ENCODE data around the gene UNK.
A peak's percentile ranks its signal among the peaks of the same experiment; 100 is the strongest.

UNK gene, protein sequence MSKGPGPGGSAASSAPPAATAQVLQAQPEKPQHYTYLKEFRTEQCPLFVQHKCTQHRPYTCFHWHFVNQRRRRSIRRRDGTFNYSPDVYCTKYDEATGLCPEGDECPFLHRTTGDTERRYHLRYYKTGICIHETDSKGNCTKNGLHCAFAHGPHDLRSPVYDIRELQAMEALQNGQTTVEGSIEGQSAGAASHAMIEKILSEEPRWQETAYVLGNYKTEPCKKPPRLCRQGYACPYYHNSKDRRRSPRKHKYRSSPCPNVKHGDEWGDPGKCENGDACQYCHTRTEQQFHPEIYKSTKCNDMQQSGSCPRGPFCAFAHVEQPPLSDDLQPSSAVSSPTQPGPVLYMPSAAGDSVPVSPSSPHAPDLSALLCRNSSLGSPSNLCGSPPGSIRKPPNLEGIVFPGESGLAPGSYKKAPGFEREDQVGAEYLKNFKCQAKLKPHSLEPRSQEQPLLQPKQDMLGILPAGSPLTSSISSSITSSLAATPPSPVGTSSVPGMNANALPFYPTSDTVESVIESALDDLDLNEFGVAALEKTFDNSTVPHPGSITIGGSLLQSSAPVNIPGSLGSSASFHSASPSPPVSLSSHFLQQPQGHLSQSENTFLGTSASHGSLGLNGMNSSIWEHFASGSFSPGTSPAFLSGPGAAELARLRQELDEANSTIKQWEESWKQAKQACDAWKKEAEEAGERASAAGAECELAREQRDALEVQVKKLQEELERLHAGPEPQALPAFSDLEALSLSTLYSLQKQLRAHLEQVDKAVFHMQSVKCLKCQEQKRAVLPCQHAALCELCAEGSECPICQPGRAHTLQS

DNA sequence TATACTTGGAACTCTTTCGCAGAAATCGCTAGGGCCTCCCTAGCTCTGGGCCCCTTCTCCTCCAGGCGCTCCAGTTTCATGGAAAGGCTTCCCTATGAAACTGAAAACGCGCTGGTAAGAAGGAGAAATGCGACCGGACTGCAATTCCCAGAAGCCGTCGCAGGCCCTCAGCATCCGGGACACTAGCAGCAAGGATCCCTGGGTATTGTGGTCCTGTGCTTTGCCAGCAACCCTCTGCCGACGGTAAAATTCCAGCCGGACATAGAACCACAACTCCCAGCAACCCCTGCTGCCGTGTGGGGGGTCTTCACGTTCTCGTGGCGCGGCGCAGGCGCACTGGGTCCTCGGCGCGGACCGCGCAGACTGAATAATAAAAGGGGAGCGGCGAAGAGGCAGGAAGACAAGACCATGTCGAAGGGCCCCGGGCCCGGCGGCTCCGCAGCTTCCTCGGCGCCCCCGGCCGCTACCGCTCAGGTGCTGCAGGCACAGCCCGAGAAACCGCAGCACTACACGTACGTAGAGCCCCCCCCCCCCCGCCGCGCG, at the start of gene UNK:
TSS of gene UNK (plus strand) at position 334 of the 543 bp plus-strand sequence. CDS start at position 409, 75 bp downstream.
- peak; percentile 99 for DNase-seq

DNA sequence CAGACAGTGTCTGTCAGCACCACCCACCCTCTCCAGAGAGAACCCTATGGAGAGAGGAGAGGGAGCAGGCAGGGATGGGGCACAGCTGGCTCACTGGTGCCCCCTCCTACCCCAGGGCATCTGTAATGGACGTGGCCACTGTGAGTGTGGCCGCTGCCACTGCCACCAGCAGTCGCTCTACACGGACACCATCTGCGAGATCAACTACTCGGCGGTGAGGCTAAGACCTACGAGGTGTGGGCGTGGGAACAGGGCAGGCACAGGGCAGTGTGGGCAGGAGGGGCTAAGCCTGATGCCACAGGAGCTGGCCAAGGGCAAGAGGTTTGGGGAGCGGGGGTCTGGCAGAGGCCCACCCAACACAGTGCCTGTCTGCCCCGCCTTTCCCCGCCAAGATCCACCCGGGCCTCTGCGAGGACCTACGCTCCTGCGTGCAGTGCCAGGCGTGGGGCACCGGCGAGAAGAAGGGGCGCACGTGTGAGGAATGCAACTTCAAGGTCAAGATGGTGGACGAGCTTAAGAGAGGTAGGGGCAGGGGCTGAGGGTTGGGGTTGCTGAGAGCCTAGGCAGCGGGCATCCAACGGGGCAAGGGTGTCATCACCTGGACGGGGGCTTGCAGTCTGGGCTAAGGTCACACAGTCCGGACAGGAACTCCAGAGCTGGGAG, 48.3 kb upstream of the UNK start:
- no peak for DNase-seq

DNA sequence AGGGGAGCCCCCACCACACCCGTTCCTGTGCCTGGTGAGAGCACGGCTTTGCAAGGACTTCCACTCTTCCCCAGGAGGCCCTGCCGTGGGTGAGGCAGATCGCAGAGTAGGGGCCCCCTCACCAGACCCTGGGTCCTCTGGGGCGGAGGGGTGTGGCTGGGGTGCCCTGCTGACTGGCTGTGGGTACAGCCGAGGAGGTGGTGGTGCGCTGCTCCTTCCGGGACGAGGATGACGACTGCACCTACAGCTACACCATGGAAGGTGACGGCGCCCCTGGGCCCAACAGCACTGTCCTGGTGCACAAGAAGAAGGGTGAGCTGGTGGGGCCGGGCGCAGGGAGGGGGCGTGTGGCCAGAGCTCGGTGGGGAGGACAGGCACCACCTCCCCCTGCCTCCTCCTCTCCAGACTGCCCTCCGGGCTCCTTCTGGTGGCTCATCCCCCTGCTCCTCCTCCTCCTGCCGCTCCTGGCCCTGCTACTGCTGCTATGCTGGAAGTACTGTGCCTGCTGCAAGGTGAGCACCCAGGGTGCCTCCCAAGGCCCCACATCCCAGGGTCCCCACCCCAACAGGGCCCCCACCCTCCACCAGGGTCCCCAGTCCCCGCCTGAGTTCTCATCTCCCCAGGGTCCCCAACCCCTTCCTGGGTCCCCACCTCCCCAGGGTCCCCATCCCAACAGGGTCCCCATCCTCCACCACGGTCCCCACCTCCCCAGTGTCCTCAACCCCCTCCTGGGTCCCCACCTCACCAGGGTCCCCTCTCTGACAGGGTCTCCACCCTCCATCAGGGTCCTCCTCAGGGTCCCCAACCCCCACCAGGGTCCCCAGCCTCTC, 47.3 kb upstream of the UNK start:
- DNase-seq, result no peak

DNA sequence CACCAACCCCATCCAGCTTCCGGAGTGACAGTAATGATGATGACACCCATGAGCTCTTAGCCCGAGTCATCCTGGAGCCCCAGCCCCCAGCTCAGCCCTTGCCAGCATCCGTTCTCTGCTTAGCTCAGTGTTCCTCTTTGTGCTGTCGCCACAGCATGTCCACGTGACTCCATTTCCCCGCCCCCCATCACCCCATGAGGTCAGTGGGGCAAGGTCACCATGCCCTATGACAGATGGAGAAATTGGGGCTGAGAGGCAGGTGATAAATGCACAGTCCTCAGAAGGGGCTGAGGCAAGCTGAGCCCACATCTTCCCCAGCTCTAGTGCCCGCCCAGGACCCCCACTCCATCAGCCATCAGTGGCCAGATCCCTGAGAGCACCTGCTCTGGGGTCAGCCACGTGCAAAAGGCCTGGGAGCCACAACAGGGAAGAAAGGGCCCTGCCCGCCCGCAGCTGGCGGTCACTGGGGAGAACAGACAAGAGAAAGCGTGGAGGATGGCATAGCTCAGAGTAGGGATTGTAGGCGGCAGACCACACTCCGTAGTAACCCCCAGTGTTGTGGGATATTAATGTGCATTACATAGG, 46.3 kb upstream of the UNK start:
- DNase-seq, result peak; percentile 75

DNA sequence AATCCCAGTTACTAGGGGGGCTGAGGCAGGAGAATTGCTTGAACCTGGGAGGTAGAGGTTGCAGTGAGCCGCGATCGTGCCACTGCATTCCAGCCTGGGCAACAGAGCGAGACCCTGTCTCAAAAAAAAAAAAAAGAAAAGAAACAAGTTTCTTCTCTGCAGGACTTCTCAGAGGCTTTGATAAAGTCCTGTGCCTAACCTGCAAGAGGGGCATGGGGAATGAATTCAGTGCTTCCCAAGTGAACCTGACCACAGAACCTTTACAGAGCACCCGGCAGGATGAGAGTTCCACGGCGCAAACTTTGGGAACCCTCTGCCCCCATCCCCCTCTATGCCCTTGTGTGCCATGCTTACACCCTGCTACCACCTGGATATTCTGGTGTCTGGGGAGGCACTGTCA, 45.4 kb upstream of the UNK start:
- DNase-seq, result no peak

DNA sequence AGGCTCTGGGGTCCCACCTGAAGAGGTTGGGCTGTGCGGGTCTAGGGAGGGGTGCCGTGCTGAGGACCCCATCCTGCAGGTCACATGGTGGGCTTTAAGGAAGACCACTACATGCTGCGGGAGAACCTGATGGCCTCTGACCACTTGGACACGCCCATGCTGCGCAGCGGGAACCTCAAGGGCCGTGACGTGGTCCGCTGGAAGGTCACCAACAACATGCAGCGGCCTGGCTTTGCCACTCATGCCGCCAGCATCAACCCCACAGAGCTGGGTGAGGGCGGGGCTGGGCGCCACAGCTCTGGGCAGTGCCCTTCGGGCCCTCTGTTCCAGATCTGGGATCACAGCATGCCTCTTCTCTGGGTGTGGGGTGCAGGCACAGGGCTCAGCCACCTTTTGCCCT, 44.8 kb upstream of the UNK start:
- DNase-seq, result no peak

DNA sequence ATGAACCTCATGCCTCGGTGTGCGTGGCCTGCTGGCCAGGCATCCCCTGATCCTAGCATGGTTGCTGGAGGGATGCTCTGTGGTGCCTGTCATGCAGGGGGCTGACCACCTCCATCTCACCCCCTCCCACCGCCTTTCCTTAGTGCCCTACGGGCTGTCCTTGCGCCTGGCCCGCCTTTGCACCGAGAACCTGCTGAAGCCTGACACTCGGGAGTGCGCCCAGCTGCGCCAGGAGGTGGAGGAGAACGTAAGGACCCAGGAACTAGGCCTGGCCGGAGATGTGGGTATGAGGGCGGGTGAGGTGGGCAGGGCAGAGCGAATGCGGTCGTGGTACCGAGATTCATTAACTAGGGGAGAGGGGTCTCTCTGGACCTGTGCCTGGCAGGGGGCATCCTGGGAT, 44.4 kb upstream of the UNK start:
- no peak for DNase-seq

DNA sequence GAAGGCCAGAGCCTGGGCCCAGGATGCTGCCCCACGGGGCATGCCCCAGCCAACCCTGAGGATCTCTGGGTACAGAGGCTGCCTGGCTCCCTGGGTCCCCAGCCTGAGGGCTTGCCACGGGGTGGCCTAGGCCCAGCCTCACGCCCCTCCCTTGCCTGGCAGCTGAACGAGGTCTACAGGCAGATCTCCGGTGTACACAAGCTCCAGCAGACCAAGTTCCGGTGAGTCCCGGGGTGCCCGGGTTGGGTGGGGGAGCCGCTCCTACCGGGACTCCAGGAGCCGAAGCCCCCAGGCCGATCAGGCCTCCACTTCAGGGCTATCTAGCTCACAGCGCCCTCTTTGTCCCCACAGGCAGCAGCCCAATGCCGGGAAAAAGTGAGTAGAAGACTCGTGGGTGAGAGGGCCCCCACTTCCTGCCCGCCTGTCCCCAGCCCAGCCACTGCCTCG, 44.0 kb upstream of the UNK start:
- DNase-seq, result no peak

DNA sequence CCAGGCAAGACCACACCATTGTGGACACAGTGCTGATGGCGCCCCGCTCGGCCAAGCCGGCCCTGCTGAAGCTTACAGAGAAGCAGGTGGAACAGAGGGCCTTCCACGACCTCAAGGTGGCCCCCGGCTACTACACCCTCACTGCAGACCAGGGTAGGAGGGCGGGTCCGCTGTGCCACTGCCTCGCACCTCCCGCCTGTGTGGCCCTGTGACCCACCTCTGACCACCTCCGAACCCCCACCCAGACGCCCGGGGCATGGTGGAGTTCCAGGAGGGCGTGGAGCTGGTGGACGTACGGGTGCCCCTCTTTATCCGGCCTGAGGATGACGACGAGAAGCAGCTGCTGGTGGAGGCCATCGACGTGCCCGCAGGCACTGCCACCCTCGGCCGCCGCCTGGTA, 42.3 kb upstream of the UNK start:
- no peak for DNase-seq

DNA sequence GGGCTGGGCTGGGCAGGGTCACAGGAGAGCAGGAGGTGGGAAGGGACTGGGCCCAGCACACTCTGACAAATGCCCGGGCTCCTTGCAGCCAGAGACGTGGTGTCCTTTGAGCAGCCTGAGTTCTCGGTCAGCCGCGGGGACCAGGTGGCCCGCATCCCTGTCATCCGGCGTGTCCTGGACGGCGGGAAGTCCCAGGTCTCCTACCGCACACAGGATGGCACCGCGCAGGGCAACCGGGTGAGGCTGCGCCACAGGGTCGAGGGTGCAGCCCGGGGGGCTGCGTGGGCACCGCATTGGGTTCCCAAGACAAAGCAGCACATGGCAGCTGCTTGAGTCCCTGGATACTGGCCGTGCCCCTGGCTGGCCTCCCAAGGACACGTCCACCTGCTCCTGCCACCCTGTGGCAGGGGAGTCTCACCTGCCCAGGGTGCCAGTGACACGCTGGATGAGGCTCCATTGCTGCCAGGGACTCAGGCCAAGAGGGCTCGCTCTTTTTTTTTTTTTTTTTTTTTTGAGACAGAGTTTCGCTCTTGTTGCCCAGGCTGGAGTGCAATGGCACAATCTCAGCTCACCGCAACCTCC, 40.9 kb upstream of the UNK start:
- no peak for DNase-seq

DNA sequence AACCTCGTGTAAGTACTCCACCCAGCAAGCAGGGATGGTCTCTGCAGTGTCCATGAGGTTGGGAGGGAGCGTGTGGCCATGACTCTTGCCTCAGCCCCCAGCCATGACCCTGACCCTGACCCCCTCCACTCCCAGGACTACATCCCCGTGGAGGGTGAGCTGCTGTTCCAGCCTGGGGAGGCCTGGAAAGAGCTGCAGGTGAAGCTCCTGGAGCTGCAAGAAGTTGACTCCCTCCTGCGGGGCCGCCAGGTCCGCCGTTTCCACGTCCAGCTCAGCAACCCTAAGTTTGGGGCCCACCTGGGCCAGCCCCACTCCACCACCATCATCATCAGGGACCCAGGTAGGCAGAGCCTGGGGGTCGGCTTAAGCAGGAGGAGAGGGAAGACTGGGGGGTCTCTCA, 35.9 kb upstream of the UNK start:
- no peak for DNase-seq

DNA sequence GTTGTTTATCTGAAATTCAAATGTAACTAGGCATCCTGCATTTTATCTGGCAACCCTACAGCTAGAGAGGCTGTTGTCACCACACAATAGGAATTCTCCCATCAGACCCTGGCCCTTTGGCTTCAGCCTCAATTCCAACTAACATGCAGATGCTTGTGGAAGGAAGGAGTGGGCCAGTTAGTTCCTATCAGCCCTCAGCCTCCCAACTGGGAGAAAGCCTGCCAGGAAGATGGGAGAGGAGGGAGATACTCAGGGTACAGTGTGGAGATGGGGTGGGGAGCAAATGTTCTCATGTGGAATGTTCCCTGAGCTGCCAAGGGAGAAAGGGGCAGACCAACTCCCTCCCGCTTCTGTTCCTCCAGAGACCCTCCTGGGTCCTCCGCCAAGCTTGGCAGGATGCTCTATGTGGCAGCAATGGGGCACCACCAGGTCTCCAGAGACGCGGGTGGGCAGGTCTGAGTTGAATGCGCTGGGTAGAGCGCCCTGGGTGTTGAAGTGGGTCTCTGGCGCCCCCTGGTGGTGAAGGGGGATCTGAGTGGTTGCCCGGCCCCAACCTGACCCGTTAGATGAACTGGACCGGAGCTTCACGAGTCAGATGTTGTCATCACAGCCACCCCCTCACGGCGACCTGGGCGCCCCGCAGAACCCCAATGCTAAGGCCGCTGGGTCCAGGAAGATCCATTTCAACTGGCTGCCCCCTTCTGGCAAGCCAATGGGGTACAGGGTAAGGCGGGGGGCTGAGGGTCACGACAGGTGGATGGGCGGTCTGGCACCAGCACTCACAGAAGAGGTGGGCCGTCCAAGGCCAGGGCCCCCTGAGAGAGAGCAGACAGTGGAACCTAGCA, 34.8 kb upstream of the UNK start:
- DNase-seq, result peak; percentile 89

DNA sequence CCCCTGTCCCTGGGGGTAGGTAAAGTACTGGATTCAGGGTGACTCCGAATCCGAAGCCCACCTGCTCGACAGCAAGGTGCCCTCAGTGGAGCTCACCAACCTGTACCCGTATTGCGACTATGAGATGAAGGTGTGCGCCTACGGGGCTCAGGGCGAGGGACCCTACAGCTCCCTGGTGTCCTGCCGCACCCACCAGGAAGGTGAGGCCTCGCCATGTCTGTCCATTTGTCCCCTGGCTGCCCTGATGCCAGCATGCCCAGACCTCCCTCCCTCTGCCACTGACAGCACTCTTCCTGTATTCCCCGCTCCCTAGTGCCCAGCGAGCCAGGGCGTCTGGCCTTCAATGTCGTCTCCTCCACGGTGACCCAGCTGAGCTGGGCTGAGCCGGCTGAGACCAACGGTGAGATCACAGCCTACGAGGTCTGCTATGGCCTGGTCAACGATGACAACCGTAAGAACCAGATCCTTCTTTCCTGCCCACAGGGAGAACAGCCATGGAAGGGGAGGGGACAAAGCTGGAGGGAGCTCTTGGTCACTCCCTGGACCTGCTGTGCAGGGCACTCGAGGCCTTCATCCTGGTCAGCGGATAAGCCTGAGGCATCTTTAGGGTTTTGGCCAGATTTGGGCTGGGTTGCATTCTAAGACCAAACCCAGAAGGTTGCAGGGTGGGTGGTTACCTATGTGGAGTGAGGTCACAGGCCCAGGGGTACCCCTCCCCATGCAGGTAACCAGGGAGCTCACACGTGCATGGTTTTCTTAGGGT, 33.8 kb upstream of the UNK start:
- no peak for DNase-seq

DNA sequence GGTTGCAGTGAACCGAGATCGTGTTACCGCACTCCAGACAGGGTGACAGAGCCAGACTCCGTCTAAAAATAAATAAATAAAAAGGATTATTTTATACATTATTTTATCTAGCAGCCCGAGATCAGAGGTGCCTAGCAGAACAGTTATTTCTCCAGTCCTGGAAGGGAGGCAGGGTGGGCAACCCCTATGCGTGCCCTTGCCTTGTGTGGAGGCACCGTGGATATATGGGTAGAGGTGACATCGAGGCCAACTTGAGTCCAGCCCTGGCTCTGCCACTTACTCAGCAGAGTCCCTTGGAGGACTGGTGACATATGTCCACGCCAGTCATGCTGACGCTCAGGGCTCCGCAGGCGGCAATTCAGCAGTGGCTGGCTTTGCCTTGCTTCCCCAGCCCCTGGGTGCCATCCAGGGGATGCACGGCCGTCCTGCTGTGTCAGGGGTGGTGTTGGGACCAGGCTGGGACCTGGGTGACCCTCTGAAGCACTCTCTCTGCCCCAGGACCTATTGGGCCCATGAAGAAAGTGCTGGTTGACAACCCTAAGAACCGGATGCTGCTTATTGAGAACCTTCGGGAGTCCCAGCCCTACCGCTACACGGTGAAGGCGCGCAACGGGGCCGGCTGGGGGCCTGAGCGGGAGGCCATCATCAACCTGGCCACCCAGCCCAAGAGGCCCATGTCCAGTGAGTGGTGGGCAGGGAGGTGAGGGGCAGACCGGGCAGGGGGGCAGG, 32.8 kb upstream of the UNK start:
- no peak for DNase-seq

DNA sequence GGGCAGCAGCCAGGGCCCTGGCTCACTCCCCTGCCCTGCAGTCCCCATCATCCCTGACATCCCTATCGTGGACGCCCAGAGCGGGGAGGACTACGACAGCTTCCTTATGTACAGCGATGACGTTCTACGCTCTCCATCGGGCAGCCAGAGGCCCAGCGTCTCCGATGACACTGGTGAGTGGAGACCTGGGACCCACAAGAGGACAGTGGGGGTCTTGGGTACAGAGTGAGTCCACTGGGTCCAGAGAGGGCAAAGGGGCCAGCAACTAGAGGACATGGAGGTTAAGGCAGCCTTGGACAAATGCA, 32.2 kb upstream of the UNK start:
- no peak for DNase-seq

DNA sequence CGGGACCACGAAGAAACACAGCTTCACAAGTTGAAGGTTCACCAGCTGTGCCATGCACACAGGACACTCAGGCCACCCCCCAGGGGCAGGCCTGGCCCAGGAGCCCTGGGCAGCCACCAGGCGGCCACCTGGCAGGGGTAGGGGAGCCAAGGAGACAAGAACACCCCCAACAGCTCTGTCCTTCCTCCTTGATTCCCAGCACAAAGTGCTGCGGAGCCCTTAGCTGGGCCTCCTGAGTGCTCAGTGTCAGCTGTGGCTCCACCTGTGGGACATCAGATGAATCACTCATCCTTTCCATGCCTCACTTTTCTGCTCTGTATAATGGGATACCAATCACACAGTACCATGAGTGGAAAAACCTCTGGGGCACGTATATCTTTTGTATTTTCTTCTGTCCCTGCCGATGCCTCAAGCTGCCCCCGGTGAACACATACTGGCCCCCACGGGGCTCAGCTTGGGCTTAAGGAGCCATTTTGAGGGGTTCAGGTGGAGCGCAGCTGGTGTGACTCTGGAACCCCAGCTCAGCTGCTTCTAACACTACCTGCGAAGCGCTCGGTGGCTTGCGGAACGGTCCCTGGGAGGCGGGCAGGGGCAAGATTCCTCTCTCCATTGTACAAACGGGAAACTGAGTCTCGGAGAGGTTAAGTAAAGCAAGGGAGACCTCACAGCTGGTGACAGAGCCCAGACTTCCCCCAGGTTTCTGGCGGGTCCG, 31.6 kb upstream of the UNK start:
- DNase-seq, result peak; percentile 55

DNA sequence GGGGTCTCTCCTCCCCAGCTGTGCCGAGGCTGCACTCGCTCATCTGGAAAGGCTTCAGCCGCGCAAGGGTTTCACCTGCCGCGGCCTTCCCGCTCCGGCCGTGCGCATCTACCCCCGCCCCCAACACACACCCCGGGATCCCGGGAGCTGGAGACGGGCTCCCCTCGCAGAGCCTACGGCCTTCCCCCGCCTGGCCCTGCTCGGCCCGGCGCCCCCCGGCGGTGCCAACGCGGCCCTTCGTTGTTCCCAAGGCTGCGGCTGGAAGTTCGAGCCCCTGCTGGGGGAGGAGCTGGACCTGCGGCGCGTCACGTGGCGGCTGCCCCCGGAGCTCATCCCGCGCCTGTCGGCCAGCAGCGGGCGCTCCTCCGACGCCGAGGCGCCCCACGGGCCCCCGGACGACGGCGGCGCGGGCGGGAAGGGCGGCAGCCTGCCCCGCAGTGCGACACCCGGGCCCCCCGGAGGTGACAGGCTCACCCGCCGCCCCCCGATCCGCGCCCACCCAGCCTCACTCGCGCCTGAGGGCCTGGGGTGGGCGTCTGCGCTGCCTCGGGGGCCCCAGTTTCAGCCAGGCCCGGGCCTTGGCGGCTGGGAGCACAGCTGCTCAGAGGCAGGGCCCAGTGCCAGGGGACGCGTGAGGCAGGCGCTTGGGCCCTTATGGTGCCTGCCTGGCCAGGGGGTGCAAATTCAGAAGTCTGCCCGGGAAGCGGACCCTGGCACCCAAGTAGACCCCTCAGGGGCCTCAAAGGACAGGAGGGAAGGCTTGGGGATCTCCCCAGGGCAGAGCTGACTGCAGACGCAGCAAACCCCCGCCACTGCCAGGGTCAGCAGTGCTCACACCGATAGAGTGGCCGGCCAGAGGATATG, 30.9 kb upstream of the UNK start:
- peak; percentile 79 for DNase-seq

Data from activated CD4-positive, alpha-beta T cell treated with anti-CD3 and anti-CD28 coated beads, Interleukin-10, Interleukin-2, amounts not matched to agents 100 ng/mL and 50 ng/mL, durations not matched to agents 16 hours and 8 hours (primary cell).